HG02870 (cell line): ENCODE data around the gene PDE6C.

Experiments
- ATAC-seq: cut with Tn5 transposase; IDR thresholded peaks from one replicate; pipeline ENCODE4 v1.9.1; 2021; ENCODE audit warnings: mild to moderate bottlenecking, moderate library complexity; ENCODE audit not compliant: unreplicated experiment

Gene PDE6C

DNA sequence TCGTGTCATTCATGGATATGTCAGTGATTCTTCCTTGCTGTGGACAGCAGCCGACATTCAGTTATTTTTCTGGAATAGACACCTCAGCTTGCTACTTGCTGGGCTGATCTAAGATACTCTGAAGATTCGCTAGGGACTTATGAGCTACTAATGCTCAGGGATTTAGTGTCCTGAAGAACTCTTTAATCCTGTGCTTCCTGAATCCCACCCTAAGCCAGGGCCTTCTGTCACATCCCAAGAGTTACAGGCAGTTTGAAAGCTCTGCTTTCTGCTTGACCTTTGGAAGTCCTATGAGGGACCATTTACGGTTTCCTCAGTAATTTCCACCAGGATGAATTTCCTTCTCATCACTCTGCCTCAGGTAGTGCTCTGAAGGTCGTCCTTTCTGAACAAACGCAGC, at the start of gene PDE6C:
Gene PDE6C, plus strand, starts transcription at position 227 of the 400 bp plus-strand sequence. CDS start 189 bp downstream, outside the sequence.
- no peak for ATAC-seq

DNA sequence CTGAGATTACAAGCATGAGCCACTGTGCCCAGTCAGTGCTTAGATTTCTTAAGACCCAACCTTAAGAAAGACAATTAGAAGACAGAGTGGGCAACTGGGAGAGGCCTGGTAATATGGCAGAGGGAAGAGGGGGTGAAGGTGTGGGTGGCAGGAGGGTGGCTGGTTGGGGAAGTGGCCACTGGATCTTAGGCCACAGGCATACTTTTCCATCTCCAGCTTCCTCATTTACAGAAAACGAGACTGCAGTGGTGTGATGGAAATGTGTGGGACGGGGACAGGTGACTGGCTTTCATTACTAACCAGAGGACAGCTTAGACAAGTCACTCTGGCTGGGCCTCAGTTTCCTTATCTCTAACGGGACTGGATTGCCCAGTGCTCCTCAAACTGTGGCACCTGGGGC, 46.9 kb upstream of the PDE6C start:
- no peak for ATAC-seq

DNA sequence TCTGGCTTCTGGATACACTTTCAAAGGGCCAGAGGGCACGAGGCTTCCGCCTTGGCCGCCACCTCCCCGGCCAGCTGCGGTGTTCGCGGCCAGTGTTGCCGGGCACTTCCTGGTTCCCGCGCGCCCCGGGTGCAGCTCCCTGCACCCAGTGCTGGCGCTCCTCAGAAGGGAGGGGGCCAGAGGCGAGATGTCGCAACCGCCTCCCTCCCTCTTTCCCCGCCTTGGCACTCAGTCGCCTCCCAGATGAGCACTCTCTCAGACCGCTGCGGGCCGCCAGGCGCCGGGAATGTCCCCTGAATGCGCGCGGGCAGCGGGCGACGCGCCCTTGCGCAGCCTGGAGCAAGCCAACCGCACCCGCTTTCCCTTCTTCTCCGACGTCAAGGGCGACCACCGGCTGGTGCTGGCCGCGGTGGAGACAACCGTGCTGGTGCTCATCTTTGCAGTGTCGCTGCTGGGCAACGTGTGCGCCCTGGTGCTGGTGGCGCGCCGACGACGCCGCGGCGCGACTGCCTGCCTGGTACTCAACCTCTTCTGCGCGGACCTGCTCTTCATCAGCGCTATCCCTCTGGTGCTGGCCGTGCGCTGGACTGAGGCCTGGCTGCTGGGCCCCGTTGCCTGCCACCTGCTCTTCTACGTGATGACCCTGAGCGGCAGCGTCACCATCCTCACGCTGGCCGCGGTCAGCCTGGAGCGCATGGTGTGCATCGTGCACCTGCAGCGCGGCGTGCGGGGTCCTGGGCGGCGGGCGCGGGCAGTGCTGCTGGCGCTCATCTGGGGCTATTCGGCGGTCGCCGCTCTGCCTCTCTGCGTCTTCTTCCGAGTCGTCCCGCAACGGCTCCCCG, 45.7 kb upstream of the PDE6C start, which contains the start of gene FFAR4:
Gene FFAR4, plus strand, starts transcription at position 231 of the 842 bp plus-strand sequence. Its CDS starts 56 bp downstream, at position 287.
- no peak for ATAC-seq

- ATAC-seq: no peak
These were observed 44.8 kb upstream of the PDE6C start for GRCh38 chr10:93567277-93568104.

DNA sequence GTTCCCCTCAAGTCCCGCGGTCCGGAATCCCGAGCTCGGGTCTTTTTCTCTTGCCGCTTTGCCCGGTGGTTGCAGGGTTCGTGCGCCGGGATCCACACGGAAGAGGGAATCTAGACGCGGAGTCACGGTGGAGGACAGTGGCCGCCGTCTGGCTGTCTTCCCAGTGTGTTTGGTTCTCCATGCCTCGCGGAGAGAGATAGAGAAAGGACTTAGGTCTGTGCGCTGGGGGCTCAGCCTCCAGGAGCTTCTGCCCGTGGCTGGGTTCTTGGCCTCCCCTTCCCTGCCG, 44.3 kb upstream of the PDE6C start:
- ATAC-seq: no peak

GRCh38 chr10:93570383-93570782, 42.0 kb upstream of the PDE6C start:
- ATAC-seq: no peak

DNA sequence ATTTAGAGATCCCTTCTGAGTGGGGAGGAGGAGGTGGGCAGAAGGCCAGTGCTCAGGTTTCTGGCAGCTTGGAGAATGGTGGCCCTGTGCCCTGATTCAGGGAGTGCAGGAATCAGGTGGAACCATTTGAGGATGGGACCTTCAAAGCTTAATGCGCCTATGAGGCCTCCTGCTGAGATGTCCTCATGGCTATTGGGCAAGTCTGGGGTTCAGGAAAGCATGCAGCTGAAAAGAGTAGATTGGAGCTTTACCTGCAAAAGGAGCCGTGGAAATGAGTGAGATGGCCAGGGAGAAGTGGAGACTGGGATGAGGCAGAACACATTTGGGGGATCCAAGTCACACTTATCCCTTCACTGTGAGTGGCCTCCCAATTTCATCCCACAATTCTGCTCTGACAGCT, 39.7 kb upstream of the PDE6C start:
- no peak for ATAC-seq

- ATAC-seq: no peak
These were observed 39.1 kb upstream of the PDE6C start for GRCh38 chr10:93573051-93573909.

GRCh38 chr10:93573924-93574323, 38.4 kb upstream of the PDE6C start:
- no peak for ATAC-seq

- ATAC-seq: no peak
These were observed 35.4 kb upstream of the PDE6C start for GRCh38 chr10:93576888-93577287.

DNA sequence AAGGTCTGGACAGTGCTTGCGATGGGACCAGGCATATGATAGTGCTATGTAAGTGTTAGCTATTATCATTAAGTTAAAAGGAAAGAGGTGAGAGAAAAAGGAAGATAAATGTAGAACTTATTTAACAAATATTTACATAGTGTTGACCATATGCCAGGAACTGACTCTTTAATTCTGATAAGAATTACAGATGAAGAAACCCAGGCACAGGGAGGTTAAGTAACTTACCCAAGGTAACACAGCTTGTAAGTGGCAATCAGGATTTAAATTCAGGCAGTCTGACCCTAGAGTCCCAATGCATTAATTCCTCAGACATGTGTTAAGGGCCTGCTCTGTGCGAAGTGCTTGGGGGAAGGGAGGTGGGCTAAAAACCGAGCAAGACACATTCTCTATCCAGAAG, 34.8 kb upstream of the PDE6C start:
- ATAC-seq: no peak

GRCh38 chr10:93579089-93579488, 33.2 kb upstream of the PDE6C start:
- no peak for ATAC-seq

DNA sequence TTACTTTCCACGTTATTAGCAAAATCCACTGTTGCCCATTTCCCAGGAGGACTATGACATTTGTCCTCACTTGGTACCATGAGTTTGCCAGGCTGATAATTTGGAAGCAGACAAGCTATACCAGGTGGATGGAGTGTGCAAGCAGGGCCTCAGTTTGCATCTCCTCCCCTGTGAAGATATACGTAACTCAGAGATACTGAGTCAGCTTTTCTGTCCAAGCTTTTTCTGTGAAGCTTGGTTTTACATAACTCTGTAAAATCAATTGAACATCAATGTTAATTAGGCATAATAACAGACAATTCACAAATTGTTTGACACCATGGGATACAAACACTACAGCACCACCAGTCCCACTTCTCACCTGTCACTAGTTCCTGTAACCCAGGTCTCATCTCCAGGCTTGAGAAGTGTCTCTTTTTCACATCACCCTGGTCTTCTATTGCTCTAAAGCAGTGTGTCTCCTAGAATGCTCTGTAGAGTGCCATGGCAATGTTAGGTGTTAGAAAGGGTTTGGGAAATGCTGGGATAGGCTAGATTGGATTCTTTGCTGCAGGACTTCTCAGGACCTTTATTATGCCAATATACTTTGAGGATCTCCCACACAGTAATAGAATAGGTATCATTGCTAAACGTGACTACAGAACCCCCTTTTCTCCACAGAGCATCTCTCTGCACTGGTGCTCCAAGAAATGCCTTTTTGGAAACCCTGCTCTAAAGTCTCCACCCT, 32.2 kb upstream of the PDE6C start:
- ATAC-seq: no peak

GRCh38 chr10:93580828-93581227, 31.5 kb upstream of the PDE6C start:
- ATAC-seq: no peak

DNA sequence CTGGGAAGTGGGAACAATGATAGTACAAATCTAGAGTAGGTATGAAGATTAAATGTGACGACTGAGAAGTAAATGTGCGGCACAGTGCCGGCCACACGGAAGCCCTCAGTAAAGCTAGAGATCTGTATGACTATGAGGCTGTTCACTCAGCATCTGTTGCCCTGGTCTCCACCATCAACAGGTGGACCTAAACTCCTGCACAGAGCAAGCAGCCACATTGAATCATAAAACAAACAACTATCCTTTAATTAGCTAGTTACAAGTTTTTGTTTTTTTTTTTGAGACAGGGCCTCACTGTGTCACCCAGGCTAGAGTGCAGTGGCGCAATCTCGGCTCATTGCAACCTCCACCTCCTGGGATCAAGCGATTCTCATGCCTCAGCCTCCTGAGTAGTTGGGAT, 27.9 kb upstream of the PDE6C start:
- no peak for ATAC-seq

DNA sequence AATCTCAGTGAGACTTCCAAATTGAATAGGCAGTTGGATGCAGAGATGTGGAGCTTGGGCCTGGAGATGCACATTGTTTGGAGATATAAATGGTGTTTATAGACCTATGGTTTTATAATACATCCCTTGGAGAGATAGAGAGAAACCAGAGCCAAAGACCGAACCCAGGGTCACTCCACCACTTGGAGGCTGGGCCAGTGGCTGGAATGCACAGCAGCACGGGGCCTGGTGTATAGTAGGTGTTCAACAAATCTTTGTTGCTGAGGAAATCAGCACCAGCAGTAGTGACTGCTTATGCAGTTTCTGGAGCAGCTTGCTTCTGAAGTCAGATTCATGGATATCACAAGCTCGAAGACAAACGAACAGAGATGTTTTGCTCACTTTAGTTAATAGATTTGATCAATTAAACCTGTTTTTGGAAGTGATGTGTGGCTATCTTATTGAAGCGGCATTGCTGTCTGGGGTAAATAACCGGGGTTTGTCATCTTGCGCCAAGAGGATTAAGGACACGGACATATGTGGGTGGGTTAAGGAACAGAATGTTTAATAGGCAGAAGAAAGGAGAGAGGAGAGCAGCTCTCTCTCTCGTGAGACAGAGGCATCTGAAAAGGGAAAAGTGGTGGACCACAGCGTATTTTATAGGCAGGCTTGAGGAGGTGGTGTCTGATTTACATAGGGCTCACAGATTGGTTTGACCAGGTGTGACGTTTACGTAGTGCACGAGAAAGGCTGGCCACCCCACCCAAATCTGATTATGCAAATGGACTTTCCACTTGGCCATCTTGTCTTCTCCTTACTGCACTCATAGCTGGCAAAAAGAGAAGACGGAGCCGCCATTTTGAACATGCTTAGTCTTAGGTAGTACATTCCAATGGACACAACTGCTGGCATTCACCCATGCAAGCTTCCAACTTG, 22.4 kb upstream of the PDE6C start:
- ATAC-seq: no peak

GRCh38 chr10:93590638-93591037, 21.7 kb upstream of the PDE6C start:
- no peak for ATAC-seq

GRCh38 chr10:93591065-93591808, 21.1 kb upstream of the PDE6C start:
- ATAC-seq: no peak

- no peak for ATAC-seq
These were observed 19.1 kb upstream of the PDE6C start for GRCh38 chr10:93593254-93593653.
